MCF 10A (cell line): ENCODE results near the gene SHISA9. TPM values are rescaled to one million over a fixed set of nuclear protein-coding genes. Genes with fewer than 3 reads are reported as not detected.
"Not testable (repeated sequence)": the region's sequence is repeated elsewhere in the genome, so short reads cannot be mapped to it uniquely, and the experiment has no call there.

Experiments used
- BruUV-seq: library from RNA; stranded (reverse); fragments of 400-500 nt; replicated peaks from 2 replicates; lab custom pipeline; 2021; lab: Mats Ljungman, UMichigan
- CTCF ChIA-PET: fragments of 300-600 bp; sonication (Branson Sonifier 250); formaldehyde crosslinking; extraction: SDS; loops from one replicate; lab custom pipeline; 2021; ENCODE audit warnings: antibody characterized with exemption, inconsistent platforms; lab: Yijun Ruan, JAX
- POLR2A ChIA-PET: fragments of 300-600, 350-650 bp; sonication (Branson Sonifier 250); formaldehyde crosslinking; extraction: SDS; loops from one replicate; lab custom pipeline; 2020; ENCODE audit warnings: antibody characterized with exemption, inconsistent platforms; lab: Yijun Ruan, JAX
- DNase-seq: peaks from one replicate; pipeline ENCODE4 v3.0.0-alpha.2; 2018; ENCODE audit not compliant: unreplicated experiment
- H3K27ac Mint-ChIP-seq: one replicate; pipeline ENCODE4 v1.8.0; 2022; ENCODE audit warnings: mild to moderate bottlenecking, low read depth, mixed read lengths; ENCODE audit not compliant: unreplicated experiment
- H3K27me3 Mint-ChIP-seq: one replicate; pipeline ENCODE4 v1.8.0; 2022; ENCODE audit warnings: mixed read lengths; ENCODE audit not compliant: insufficient read depth, unreplicated experiment
- H3K36me3 Mint-ChIP-seq: one replicate; pipeline ENCODE4 v1.8.0; 2022; ENCODE audit warnings: mild to moderate bottlenecking, moderate library complexity, mixed read lengths; ENCODE audit not compliant: insufficient read depth, unreplicated experiment
- H3K4me1 Mint-ChIP-seq: one replicate; pipeline ENCODE4 v1.8.0; 2022; ENCODE audit warnings: mixed read lengths; ENCODE audit not compliant: insufficient read depth, unreplicated experiment
- H3K4me3 Mint-ChIP-seq: one replicate; pipeline ENCODE4 v1.8.0; 2022; ENCODE audit warnings: mild to moderate bottlenecking, moderate library complexity, mixed read lengths; ENCODE audit not compliant: unreplicated experiment
- H3K9me3 Mint-ChIP-seq: one replicate; pipeline ENCODE4 v1.8.0; 2022; ENCODE audit warnings: mixed read lengths; ENCODE audit not compliant: unreplicated experiment
- CTCF ChIP-seq: fragments of 200-600 bp; IDR thresholded peaks from one replicate; pipeline ENCODE4 v1.8.0; 2022; ENCODE audit warnings: antibody characterized with exemption, mild to moderate bottlenecking; ENCODE audit not compliant: unreplicated experiment
- intact Hi-C: fragments of 100-400 bp; cut with micrococcal nuclease; formaldehyde crosslinking; loops from 2 replicates; pipeline ENCODE4 v1.14.1; 2022
- total RNA-seq: library from RNA; stranded (reverse); gene quantifications from 2 replicates; pipeline ENCODE4 v1.2.3, GENCODE V29; 2022

SHISA9 gene
- total RNA-seq, 1 experiment from 2014 or later = 8.0 TPM

GRCh38 chr16:12917246-12917645 is 15.8 kb downstream of the SHISA9 start:
- H3K36me3 Mint-ChIP-seq = peaks cover 4% of the 10 kb centered on the region
- POLR2A ChIA-PET = no interaction called here
- CTCF ChIA-PET = no interaction called here
- H3K4me1 Mint-ChIP-seq = no peaks in the 10 kb centered on the region
- DNase-seq = no peak
- no peak overlapping the region for H3K27ac Mint-ChIP-seq
- no peak overlapping the region for H3K4me3 Mint-ChIP-seq
- H3K27me3 Mint-ChIP-seq = no peaks in the 10 kb centered on the region
- BruUV-seq = no TSS peak
- no peaks in the 10 kb centered on the region for H3K9me3 Mint-ChIP-seq
- no peak for TF ChIP-seq CTCF
- intact Hi-C loops = no loop called here

- BruUV-seq = no TSS peak
- DNase-seq = peak; percentile 34
- Mint-ChIP-seq H3K9me3 (no peaks in the 10 kb centered on the region), H3K4me1 (no peaks in the 10 kb centered on the region), H3K27ac (no peak overlapping the region), H3K4me3 (no peak overlapping the region), H3K36me3 (peaks cover 4% of the 10 kb centered on the region), H3K27me3 (no peaks in the 10 kb centered on the region)
- intact Hi-C loops = no loop called here
- ChIA-PET CTCF (no interaction called here), POLR2A (no interaction called here)
- TF ChIP-seq CTCF = no peak
Measured at GRCh38 chr16:12917653-12918052, 16.3 kb downstream of the SHISA9 start.

GRCh38 chr16:12920739-12921138 is 19.3 kb downstream of the SHISA9 start:
- Mint-ChIP-seq H3K4me3 (no peak overlapping the region), H3K27me3 (no peaks in the 10 kb centered on the region), H3K4me1 (no peaks in the 10 kb centered on the region), H3K36me3 (no peaks in the 10 kb centered on the region), H3K9me3 (no peaks in the 10 kb centered on the region), H3K27ac (no peak overlapping the region)
- no TSS peak for BruUV-seq
- TF ChIP-seq CTCF = no peak
- ChIA-PET POLR2A (no interaction called here), CTCF (no interaction called here)
- intact Hi-C loops = no loop called here
- DNase-seq = peak; percentile 34

GRCh38 chr16:12923640-12924039 is 22.2 kb downstream of the SHISA9 start:
- BruUV-seq, intact Hi-C loops, H3K36me3 Mint-ChIP-seq, DNase-seq, POLR2A ChIA-PET, H3K9me3 Mint-ChIP-seq, H3K27ac Mint-ChIP-seq, H3K4me1 Mint-ChIP-seq, H3K27me3 Mint-ChIP-seq, H3K4me3 Mint-ChIP-seq, CTCF ChIA-PET: not testable (repeated sequence)
